Keratinocyte (primary cell): ENCODE measurements around the gene SPTBN1. TPM values are rescaled to one million over a fixed set of nuclear protein-coding genes. Genes with fewer than 3 reads are reported as not detected.

Experiments used
- DNase-seq: peaks from one replicate; pipeline ENCODE4 v3.0.0-alpha.2; 2011; ENCODE audit warnings: low read depth, missing footprints, low spot score
- FAIRE-seq: peaks from 2 replicates; lab custom pipeline; 2011; peaks lifted over from hg19 to GRCh38; lab: Jason Lieb, UNC
- H2AFZ ChIP-seq: 2 replicates; pipeline ENCODE4 v1.6.0; 2012; ENCODE audit warnings: low read length, control low read depth, inconsistent platforms; ENCODE audit not compliant: control insufficient read depth
- H3K27ac ChIP-seq: 2 replicates; pipeline ENCODE4 v1.5.1; 2011; ENCODE audit warnings: low read length; ENCODE audit not compliant: control insufficient read depth, insufficient read depth
- H3K27me3 ChIP-seq: 3 replicates; pipeline ENCODE4 v1.6.0; 2011; ENCODE audit warnings: low read length; ENCODE audit not compliant: control insufficient read depth, insufficient read depth; ENCODE audit errors: extremely low read depth
- H3K36me3 ChIP-seq, 2 experiments: 2 replicates in 1 of 2; 3 replicates in 1 of 2; pipeline ENCODE4 v1.5.1; 2011; ENCODE audit warnings: low read length in 2 of 2, mild to moderate bottlenecking in 1 of 2; ENCODE audit not compliant: control insufficient read depth in 2 of 2, insufficient read depth in 2 of 2; ENCODE audit errors: extremely low read depth in 1 of 2
- H3K4me1 ChIP-seq: 3 replicates; pipeline ENCODE4 v1.5.1; 2011; ENCODE audit warnings: low read length; ENCODE audit not compliant: control insufficient read depth, insufficient read depth; ENCODE audit errors: extremely low read depth
- H3K4me2 ChIP-seq: 3 replicates; pipeline ENCODE4 v1.6.0; 2011; ENCODE audit warnings: low read depth, low read length; ENCODE audit not compliant: control insufficient read depth, insufficient read depth; ENCODE audit errors: extremely low read depth
- H3K4me3 ChIP-seq, 3 experiments: fragments of 200-600 bp in 1 of 3; sonication (generic) in 1 of 3; 2 replicates in 2 of 3; 3 replicates in 1 of 3; pipeline ENCODE4 v1.5.1; 2011 to 2016; ENCODE audit warnings: low read length in 3 of 3, mild to moderate bottlenecking in 3 of 3, control low read depth in 2 of 3, inconsistent platforms in 1 of 3, low read depth in 1 of 3, mixed read lengths in 1 of 3, mixed run types in 1 of 3, moderate library complexity in 1 of 3; ENCODE audit not compliant: control insufficient read depth in 2 of 3, insufficient read depth in 2 of 3; ENCODE audit errors: extremely low read depth in 1 of 3
- H3K79me2 ChIP-seq: 2 replicates; pipeline ENCODE4 v1.6.0; 2012; ENCODE audit warnings: low read length; ENCODE audit not compliant: control insufficient read depth, insufficient read depth
- H3K9ac ChIP-seq: 3 replicates; pipeline ENCODE4 v1.6.0; 2011; ENCODE audit warnings: low read length; ENCODE audit not compliant: control insufficient read depth, insufficient read depth; ENCODE audit errors: extremely low read depth
- H3K9me1 ChIP-seq: 3 replicates; pipeline ENCODE4 v1.6.0; 2011; ENCODE audit warnings: low read length; ENCODE audit not compliant: control insufficient read depth, insufficient read depth; ENCODE audit errors: extremely low read depth
- H3K9me3 ChIP-seq: 2 replicates; pipeline ENCODE4 v1.5.1; 2012; ENCODE audit warnings: low read depth, low read length; ENCODE audit not compliant: control insufficient read depth
- H4K20me1 ChIP-seq: 3 replicates; pipeline ENCODE4 v1.6.0; 2011; ENCODE audit warnings: low read length; ENCODE audit not compliant: control insufficient read depth, insufficient read depth; ENCODE audit errors: extremely low read depth
- CTCF ChIP-seq, 3 experiments: IDR thresholded peaks in 1 of 3; conservative IDR thresholded peaks in 1 of 3; optimal IDR thresholded peaks in 1 of 3; 2 replicates in 2 of 3; 3 replicates in 1 of 3; pipeline versions ENCODE3 to v1.5.1; 2011; ENCODE audit warnings: low read length in 3 of 3, mild to moderate bottlenecking in 3 of 3, moderate library complexity in 2 of 3, control low read depth in 1 of 3, inconsistent platforms in 1 of 3; ENCODE audit not compliant: insufficient read depth in 2 of 3; ENCODE audit errors: extremely low read depth in 1 of 3
- EZH2 ChIP-seq: IDR thresholded peaks from one replicate; pipeline ENCODE4 v1.6.1; 2012; ENCODE audit warnings: inconsistent platforms, mild to moderate bottlenecking, low read length, moderate library complexity
- dilution Hi-C: fragments of 300-500 bp; cut with MboI; formaldehyde crosslinking; loops from one replicate; pipeline ENCODE4 v1.7.0; 2020; ENCODE audit warnings: low sequenced_read_pairs; ENCODE audit not compliant: extremely low pct_ligation_motif_present
- polyA plus RNA-seq, 5 experiments: library from polyadenylated mRNA; depleted of rRNA in 3 of 5; stranded (reverse) in 3 of 5; stranded (forward) in 1 of 5; unstranded in 1 of 5; fragments of >200 nt; gene quantifications; 1 replicate in 1 of 5; 2 replicates in 3 of 5; 3 replicates in 1 of 5; pipeline versions ENCODE4 v1.2.1 to v1.2.3, GENCODE V29; 2011 to 2012; ENCODE audit warnings: missing spikeins in 2 of 5, low read depth in 1 of 5, low replicate concordance in 1 of 5

SPTBN1 gene
- polyA plus RNA-seq, 1 donor (not counting 4 experiments of a cell fraction or from before 2014, with no cell fraction given) = 40.0 TPM

- Histone ChIP-seq H3K9ac (no peak overlapping the region), H3K27ac (no peak overlapping the region)
- FAIRE-seq = no peak
These were observed 170.0 kb downstream of the SPTBN1 start for GRCh38 chr2:54626131-54626530.

DNA sequence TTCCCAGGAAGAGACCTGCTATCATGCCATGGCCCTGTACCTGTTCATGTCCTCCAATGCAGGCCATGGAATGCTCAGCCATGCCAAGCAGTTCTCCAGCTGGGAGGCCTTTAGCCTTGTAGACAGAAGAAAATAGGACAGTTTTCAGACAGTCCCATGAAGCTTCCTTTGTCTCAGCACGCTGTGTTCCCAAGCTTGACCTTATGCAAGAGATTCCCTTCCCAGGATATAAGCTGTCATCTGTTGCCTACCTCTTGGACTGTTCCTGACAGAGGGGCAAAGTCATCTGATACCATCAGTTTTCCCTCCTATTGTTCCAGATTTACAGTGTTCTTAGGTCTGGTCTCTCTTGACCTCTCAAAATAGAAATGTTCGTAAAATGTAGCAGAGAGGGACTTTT, 170.8 kb downstream of the SPTBN1 start:
- no peak for DNase-seq
- no peak overlapping the region for H3K27ac ChIP-seq
- dilution Hi-C loops = no loop called here

More at GRCh38 chr2:54626131-54626530, 170.0 kb downstream of the SPTBN1 start:
- TF ChIP-seq EZH2 = no peak
- TF ChIP-seq CTCF (optimal IDR thresholded peaks at IDR 0.05 in 1 of 3, IDR thresholded peaks at IDR 0.05 in 1 of 3, conservative IDR thresholded peaks at IDR 0.05 in 1 of 3; ENCODE audit: extremely low read depth in 1 of 3, insufficient read depth in 2 of 3, low read length in 3 of 3) = no peak
- H3K27me3 ChIP-seq = no peaks in the 10 kb centered on the region
- no peak for DNase-seq
- dilution Hi-C loops = no loop called here
- H3K79me2 ChIP-seq = no peaks in the 10 kb centered on the region
- no peak overlapping the region for H2AFZ ChIP-seq
- no peak overlapping the region for H3K4me2 ChIP-seq
- no peaks in the 10 kb centered on the region for H3K4me1 ChIP-seq
- H3K9me3 ChIP-seq = no peaks in the 10 kb centered on the region
- no peak overlapping the region for H3K4me3 ChIP-seq
- no peaks in the 10 kb centered on the region for H3K9me1 ChIP-seq
- peaks cover 58 to 61% of the 10 kb centered on the region in 2 experiments for H3K36me3 ChIP-seq
- H4K20me1 ChIP-seq = no peaks in the 10 kb centered on the region

More for the DNA sequence above, 170.8 kb downstream of the SPTBN1 start:
- no peaks in the 10 kb centered on the region for H4K20me1 ChIP-seq
- no peaks in the 10 kb centered on the region for H3K4me1 ChIP-seq
- no peak overlapping the region for H3K4me3 ChIP-seq
- no peaks in the 10 kb centered on the region for H3K9me1 ChIP-seq
- FAIRE-seq = no peak
- H3K27me3 ChIP-seq = no peaks in the 10 kb centered on the region
- H3K9ac ChIP-seq = no peak overlapping the region
- H3K9me3 ChIP-seq = no peaks in the 10 kb centered on the region
- TF ChIP-seq EZH2 = no peak
- no peak for TF ChIP-seq CTCF (optimal IDR thresholded peaks at IDR 0.05 in 1 of 3, IDR thresholded peaks at IDR 0.05 in 1 of 3, conservative IDR thresholded peaks at IDR 0.05 in 1 of 3; ENCODE audit: extremely low read depth in 1 of 3, insufficient read depth in 2 of 3, low read length in 3 of 3)
- no peak overlapping the region for H2AFZ ChIP-seq
- H3K4me2 ChIP-seq = no peak overlapping the region
- H3K79me2 ChIP-seq = no peaks in the 10 kb centered on the region
- H3K36me3 ChIP-seq = peaks cover 56 to 59% of the 10 kb centered on the region in 2 experiments
